GM19193 (cell line): ENCODE measurements around the gene ICE1.

Source experiments
- POLR2A ChIP-seq: IDR thresholded peaks from 4 replicates; pipeline ENCODE4 v1.6.1; 2011; ENCODE audit not compliant: insufficient read depth, insufficient read length; ENCODE audit errors: extremely low read depth

Gene ICE1

GRCh38 chr5:5387192-5387591, 35.3 kb upstream of the ICE1 start:
- TF ChIP-seq POLR2A: no peak

GRCh38 chr5:5387777-5388176, 34.7 kb upstream of the ICE1 start:
- TF ChIP-seq POLR2A: no peak

GRCh38 chr5:5398071-5398470, 24.4 kb upstream of the ICE1 start:
- no peak for TF ChIP-seq POLR2A

- no peak for TF ChIP-seq POLR2A
Observed at GRCh38 chr5:5401095-5401494, 21.4 kb upstream of the ICE1 start.

DNA sequence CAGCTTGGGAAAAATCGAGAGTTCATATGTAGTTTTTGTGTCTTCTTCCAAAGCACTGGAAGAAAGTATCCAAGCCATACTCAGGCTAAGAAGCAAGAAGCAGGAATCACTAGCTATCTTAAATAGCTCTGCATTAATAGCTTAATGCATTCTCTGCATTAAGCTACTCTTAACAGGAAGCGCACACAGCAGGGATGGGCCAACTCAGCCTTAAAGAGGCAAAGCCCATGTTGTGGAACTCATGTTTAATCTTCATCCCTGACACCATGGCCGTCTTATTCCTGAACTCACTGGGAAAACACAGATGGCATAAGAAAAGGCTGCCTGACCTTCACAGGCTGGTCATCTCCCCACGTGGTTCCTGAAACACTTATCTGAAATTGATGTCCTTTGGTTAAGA, 18.7 kb upstream of the ICE1 start:
- no peak for TF ChIP-seq POLR2A

- no peak for TF ChIP-seq POLR2A
Observed at GRCh38 chr5:5404381-5404780, 18.1 kb upstream of the ICE1 start.

- TF ChIP-seq POLR2A: no peak
Observed at GRCh38 chr5:5405441-5405840, 17.0 kb upstream of the ICE1 start.

DNA sequence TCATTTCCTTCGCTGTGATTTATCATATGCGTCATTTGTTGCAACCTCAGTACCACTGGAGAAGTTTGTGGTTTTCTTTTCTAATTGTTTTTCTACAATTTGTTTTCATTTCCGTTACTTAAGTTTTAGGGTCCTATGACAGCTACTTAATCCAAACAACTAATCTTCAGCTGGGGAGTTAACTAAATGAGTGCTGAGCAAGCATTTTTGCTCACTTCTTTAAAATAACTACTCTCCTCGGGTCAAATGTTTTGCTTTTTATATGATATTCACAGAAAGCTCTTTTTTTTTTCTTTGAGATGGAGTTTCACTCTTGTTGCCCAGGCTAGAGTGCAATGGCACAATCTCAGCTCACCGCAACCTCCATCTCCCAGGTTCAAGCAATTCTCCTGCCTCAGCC, 14.6 kb upstream of the ICE1 start:
- no peak for TF ChIP-seq POLR2A

GRCh38 chr5:5409151-5409810, 13.2 kb upstream of the ICE1 start:
- no peak for TF ChIP-seq POLR2A

GRCh38 chr5:5414999-5415398, 7.5 kb upstream of the ICE1 start:
- TF ChIP-seq POLR2A: no peak

DNA sequence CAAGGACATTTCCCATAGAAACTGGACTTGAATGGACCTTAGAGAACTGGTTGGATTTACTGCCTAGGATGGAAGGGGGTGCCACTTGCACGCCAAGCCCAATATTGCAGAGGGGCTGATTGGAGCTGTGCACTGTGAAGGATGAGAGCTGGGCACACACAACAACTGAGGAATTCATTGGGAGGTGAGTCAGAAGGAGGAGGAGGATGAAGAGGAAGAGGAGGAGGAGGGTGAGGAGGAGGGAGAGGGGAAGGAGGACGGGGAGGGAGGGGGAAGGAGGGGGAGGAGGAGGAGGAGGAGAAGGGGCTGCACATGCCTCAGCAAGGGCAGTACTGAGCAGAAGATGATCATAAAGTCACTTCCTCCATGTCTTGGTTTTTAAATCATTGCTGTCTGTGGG, 5.7 kb upstream of the ICE1 start:
- TF ChIP-seq POLR2A: no peak

DNA sequence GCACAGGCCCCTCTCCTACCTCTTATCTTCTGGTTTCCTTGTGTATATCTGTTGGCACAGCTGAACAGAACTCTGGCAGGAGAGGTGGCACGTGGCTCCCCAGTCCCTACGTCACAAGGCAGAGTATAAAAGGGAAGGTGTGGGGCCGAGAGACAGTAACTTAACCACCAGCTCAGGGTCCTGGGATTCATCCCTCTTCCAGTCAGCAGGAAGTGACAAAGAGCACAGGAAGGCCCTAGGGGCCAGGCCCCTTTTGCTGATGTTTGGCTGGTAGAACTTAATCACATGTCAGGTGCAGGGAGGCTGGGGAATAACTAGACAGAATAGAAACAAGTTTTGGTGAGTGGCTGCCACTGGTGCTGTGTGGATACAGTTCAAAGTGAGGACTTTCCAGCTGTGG, 4.5 kb upstream of the ICE1 start:
- no peak for TF ChIP-seq POLR2A

DNA sequence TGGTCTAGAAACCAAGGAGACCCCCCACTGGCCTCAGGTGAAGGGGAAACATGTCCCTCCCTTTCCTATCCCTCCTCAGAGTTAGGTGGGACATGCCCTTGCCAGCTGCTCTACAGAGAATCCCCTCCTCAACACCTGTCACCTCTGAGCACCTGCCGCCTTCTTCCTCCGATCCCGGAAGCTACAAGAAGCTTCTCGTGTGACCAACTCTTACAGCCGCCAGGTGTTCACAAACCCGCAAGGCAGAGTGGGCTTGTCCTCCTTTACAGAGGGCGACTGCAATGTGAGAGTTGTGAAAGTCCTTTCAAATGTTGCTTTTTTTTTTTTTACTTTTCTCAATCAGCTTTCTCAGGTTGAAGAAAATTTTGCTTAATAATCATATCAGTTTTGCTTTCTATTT, 3.7 kb upstream of the ICE1 start:
- TF ChIP-seq POLR2A: no peak

- no peak for TF ChIP-seq POLR2A
Observed at GRCh38 chr5:5419291-5420210, 2.9 kb upstream of the ICE1 start.

GRCh38 chr5:5420251-5420650, 2.2 kb upstream of the ICE1 start:
- TF ChIP-seq POLR2A: no peak
